Activated gamma-delta T cell treated with Interleukin-2 at 50 U/mL for 16 hours (primary cell): ENCODE measurements around the gene ZNF462.
"Not testable (repeated sequence)": the region's sequence is repeated elsewhere in the genome, so short reads cannot be mapped to it uniquely, and the experiment has no call there.

Source experiments
- DNase-seq: peaks from one replicate; pipeline ENCODE4 v3.0.0-alpha.2; 2020

Gene ZNF462

GRCh38 chr9:106963684-106964083 is 100.7 kb downstream of the ZNF462 start:
- DNase-seq = no peak

- DNase-seq = no peak
These were observed 101.4 kb downstream of the ZNF462 start for GRCh38 chr9:106964329-106964728.

- DNase-seq = no peak
These were observed 102.0 kb downstream of the ZNF462 start for GRCh38 chr9:106964822-106965525.

- DNase-seq = no peak
These were observed 103.5 kb downstream of the ZNF462 start for GRCh38 chr9:106966481-106966880.

- no peak for DNase-seq
These were observed 106.7 kb downstream of the ZNF462 start for GRCh38 chr9:106969696-106970095.

- DNase-seq = no peak
These were observed 107.4 kb downstream of the ZNF462 start for GRCh38 chr9:106970219-106970975.

- no peak for DNase-seq
These were observed 108.1 kb downstream of the ZNF462 start for GRCh38 chr9:106970976-106971457.

- no peak for DNase-seq
These were observed 109.1 kb downstream of the ZNF462 start for GRCh38 chr9:106972082-106972481.

GRCh38 chr9:106974341-106974740 is 111.4 kb downstream of the ZNF462 start:
- no peak for DNase-seq

GRCh38 chr9:106976772-106977171 is 113.8 kb downstream of the ZNF462 start:
- DNase-seq = no peak

GRCh38 chr9:106980551-106981101 is 117.7 kb downstream of the ZNF462 start:
- DNase-seq = no peak

GRCh38 chr9:106981396-106982287 is 118.7 kb downstream of the ZNF462 start:
- DNase-seq = no peak

GRCh38 chr9:106982636-106983035 is 119.7 kb downstream of the ZNF462 start:
- DNase-seq = no peak

- no peak for DNase-seq
These were observed 120.4 kb downstream of the ZNF462 start for GRCh38 chr9:106983346-106983745.

- DNase-seq = not testable (repeated sequence)
These were observed 126.9 kb downstream of the ZNF462 start for GRCh38 chr9:106989904-106990303.

GRCh38 chr9:106992186-106992585 is 129.2 kb downstream of the ZNF462 start:
- no peak for DNase-seq

GRCh38 chr9:106993603-106994002 is 130.6 kb downstream of the ZNF462 start:
- no peak for DNase-seq

GRCh38 chr9:106994463-106994862 is 131.5 kb downstream of the ZNF462 start:
- DNase-seq = no peak

GRCh38 chr9:107000218-107000617 is 137.3 kb downstream of the ZNF462 start:
- DNase-seq = no peak

- DNase-seq = no peak
These were observed 142.2 kb downstream of the ZNF462 start for GRCh38 chr9:107005201-107005600.

GRCh38 chr9:107007402-107007801 is 144.4 kb downstream of the ZNF462 start:
- no peak for DNase-seq

- no peak for DNase-seq
These were observed 145.0 kb downstream of the ZNF462 start for GRCh38 chr9:107008011-107008410.

GRCh38 chr9:107008447-107008846 is 145.5 kb downstream of the ZNF462 start:
- no peak for DNase-seq
